ENCODE data around the gene INPP5F.

INPP5F gene

DNA sequence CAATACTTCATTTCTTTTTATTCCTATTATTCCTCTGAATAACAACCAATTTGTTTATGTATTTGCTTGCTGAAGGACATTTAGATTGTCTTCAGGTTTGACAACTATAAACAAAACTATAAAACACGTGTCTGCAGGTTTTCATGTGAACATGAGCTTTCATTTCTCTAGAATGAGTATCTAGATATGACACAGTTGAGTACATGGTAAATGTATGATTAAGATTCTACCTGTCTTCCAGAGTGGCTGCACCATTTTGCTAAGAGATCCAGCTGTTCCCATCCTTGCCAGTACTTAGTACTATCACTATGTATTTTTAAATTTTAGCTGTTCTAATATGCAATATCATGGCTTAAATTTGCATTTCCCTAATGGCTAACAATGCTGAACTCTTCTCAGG is 136.7 kb downstream of the INPP5F start:
- Histone ChIP-seq H3K18ac (ENCODE audit: low read length) (no peak overlapping the region), H4K91ac (ENCODE audit: low read depth, low read length, poor library complexity) (no peak overlapping the region)

DNA sequence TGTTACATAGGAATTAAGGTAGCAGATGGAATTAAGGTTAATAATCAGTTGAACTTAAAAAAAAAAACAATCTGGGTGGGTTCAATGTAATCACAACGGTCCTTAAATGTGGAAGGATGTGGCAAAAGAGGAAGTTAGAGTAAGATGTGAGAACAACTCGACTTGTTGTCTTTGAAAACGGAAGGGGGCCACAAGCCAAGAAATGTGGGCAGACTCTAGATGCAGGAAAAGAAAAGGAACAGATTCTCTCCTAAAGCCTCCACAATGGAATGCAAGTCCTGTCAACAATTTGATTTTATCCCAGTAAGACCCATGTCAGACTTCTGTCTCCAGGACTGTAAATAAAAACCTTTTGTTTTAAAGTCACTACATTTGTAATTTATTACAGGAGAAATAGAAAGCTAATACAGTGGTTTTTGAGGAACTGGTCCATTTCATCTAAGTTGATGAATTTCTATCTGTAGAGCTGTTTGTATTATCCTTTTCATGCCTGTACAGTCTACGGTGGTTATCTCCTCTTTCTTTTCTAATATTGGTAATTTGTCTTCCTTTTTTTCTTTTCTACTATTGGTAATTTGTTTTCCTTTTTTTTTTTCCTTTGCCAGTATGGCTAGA is 138.2 kb downstream of the INPP5F start:
- no peak overlapping the region for H2BK12ac ChIP-seq (ENCODE audit: low read length)

More for the DNA sequence above, 136.7 kb downstream of the INPP5F start:
- no peaks in the 10 kb centered on the region for H3K4me1 ChIP-seq (ENCODE audit: control insufficient read depth in 2 of 2, insufficient read depth in 1 of 2, low read depth in 1 of 2, low read length in 2 of 2)
- no peak overlapping the region for H3K14ac ChIP-seq (ENCODE audit: low read length)
- no peak overlapping the region for H3K4me3 ChIP-seq (ENCODE audit: low read length in 2 of 2)
- no CpG with 5 or more reads among the region's 1 CpG for WGBS, 2 donors (ENCODE audit: extremely low coverage in 2 of 2, insufficient read length in 2 of 2, insufficient replicate concordance in 1 of 2)
- no peak overlapping the region for H4K8ac ChIP-seq (ENCODE audit: low read depth, low read length)
- H2BK120ac ChIP-seq (ENCODE audit: low read depth, low read length) = no peak overlapping the region
- no peak overlapping the region for H3K23ac ChIP-seq (ENCODE audit: low read depth, low read length, poor library complexity)
- peaks cover 2 to 25% of the 10 kb centered on the region in 2 donors for H3K9me3 ChIP-seq (replicated peaks in 1 of 2; ENCODE audit: control insufficient read depth in 2 of 2, insufficient read depth in 1 of 2, low read depth in 1 of 2, low read length in 2 of 2)
- no peak overlapping the region for H2BK12ac ChIP-seq (ENCODE audit: low read length)
- H2BK5ac ChIP-seq (ENCODE audit: low read length) = no peak overlapping the region
- H3K4me2 ChIP-seq (ENCODE audit: insufficient read depth, low read length, poor library complexity, severe bottlenecking) = no peak overlapping the region
- H3K79me1 ChIP-seq (ENCODE audit: low read depth, low read length) = peaks cover 3% of the 10 kb centered on the region
- peaks cover 2 to 57% of the 10 kb centered on the region in 2 donors for H3K36me3 ChIP-seq (replicated peaks in 1 of 2; ENCODE audit: control insufficient read depth in 2 of 2, insufficient read depth in 2 of 2, low read length in 2 of 2)
- DNase-seq (ENCODE audit: low spot score) = no peak
- no peaks in the 10 kb centered on the region for H3K27me3 ChIP-seq (ENCODE audit: control insufficient read depth in 3 of 3, insufficient read depth in 3 of 3, low read depth in 1 of 3, low read length in 3 of 3)
- H3K27ac ChIP-seq (replicated peaks; ENCODE audit: low read length) = no peak overlapping the region
- H2AFZ ChIP-seq (ENCODE audit: low read length) = no peak overlapping the region
- H2BK15ac ChIP-seq (ENCODE audit: low read length) = no peak overlapping the region
- no peak overlapping the region for H3K4ac ChIP-seq (ENCODE audit: low read length)
- H2AK5ac ChIP-seq (ENCODE audit: low read depth, low read length) = no peak overlapping the region
- no peak overlapping the region for H3K9ac ChIP-seq (ENCODE audit: low read depth, low read length, poor library complexity)

DNA sequence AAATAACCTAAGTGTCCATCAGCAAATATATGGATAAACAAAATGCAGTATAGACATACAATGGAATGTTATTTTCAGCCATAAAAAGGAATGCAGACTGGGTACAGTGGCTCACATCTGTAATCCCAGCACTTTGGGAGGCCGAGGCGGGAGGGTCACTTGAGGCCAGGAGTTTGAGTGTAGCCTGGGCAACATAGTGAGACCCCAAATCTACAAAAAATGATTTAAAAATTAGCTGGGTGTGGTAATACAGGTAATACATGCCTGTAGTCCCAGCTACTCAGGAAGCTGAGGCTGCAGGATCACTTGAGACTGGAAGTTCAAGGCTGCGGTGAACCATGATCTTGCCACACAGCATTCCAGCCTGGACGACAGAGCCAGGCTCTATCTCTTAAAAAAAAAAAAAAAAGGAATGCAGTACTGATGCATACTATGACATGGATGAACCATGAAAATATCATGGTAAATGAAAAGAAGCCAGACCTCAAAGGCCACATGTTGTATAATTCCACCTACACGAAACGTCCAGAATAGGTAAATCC is 139.9 kb downstream of the INPP5F start:
- H3K36me3 ChIP-seq (replicated peaks in 1 of 2; ENCODE audit: control insufficient read depth in 2 of 2, insufficient read depth in 2 of 2, low read length in 2 of 2) = peaks cover 2 to 49% of the 10 kb centered on the region in 2 donors
- no peak overlapping the region for H3K4me3 ChIP-seq (ENCODE audit: low read length in 2 of 2)
- H3K4me1 ChIP-seq (ENCODE audit: control insufficient read depth in 2 of 2, insufficient read depth in 1 of 2, low read depth in 1 of 2, low read length in 2 of 2) = peaks cover 0 to 2% of the 10 kb centered on the region in 2 donors
- H3K9ac ChIP-seq (ENCODE audit: low read depth, low read length, poor library complexity) = no peak overlapping the region
- H2AFZ ChIP-seq (ENCODE audit: low read length) = no peak overlapping the region
- no peak overlapping the region for H3K4ac ChIP-seq (ENCODE audit: low read length)
- H3K18ac ChIP-seq (ENCODE audit: low read length) = no peak overlapping the region
- DNase-seq (ENCODE audit: low spot score) = no peak
- no peak overlapping the region for H3K4me2 ChIP-seq (ENCODE audit: insufficient read depth, low read length, poor library complexity, severe bottlenecking)
- no peak overlapping the region for H2BK120ac ChIP-seq (ENCODE audit: low read depth, low read length)
- H3K23ac ChIP-seq (ENCODE audit: low read depth, low read length, poor library complexity) = no peak overlapping the region
- H2BK15ac ChIP-seq (ENCODE audit: low read length) = no peak overlapping the region
- peaks cover 5% of the 10 kb centered on the region for H3K79me1 ChIP-seq (ENCODE audit: low read depth, low read length)
- WGBS, 2 donors (ENCODE audit: extremely low coverage in 2 of 2, insufficient read length in 2 of 2, insufficient replicate concordance in 1 of 2) = no CpG with 5 or more reads among the region's 6 CpGs
- no peak overlapping the region for H2BK5ac ChIP-seq (ENCODE audit: low read length)
- no peak overlapping the region for H4K8ac ChIP-seq (ENCODE audit: low read depth, low read length)
- H4K91ac ChIP-seq (ENCODE audit: low read depth, low read length, poor library complexity) = no peak overlapping the region
- peaks cover 2 to 25% of the 10 kb centered on the region in 2 donors for H3K9me3 ChIP-seq (replicated peaks in 1 of 2; ENCODE audit: control insufficient read depth in 2 of 2, insufficient read depth in 1 of 2, low read depth in 1 of 2, low read length in 2 of 2)
- no peak overlapping the region for H3K27ac ChIP-seq (replicated peaks; ENCODE audit: low read length)
- no peak overlapping the region for H2BK12ac ChIP-seq (ENCODE audit: low read length)
- H3K27me3 ChIP-seq (ENCODE audit: control insufficient read depth in 3 of 3, insufficient read depth in 3 of 3, low read depth in 1 of 3, low read length in 3 of 3) = no peaks in the 10 kb centered on the region
- H2AK5ac ChIP-seq (ENCODE audit: low read depth, low read length) = no peak overlapping the region
- no peak overlapping the region for H3K14ac ChIP-seq (ENCODE audit: low read length)

More for the DNA sequence above, 138.2 kb downstream of the INPP5F start:
- Histone ChIP-seq H2AFZ (ENCODE audit: low read length) (no peak overlapping the region), H3K9ac (ENCODE audit: low read depth, low read length, poor library complexity) (no peak overlapping the region), H3K18ac (ENCODE audit: low read length) (no peak overlapping the region), H3K23ac (ENCODE audit: low read depth, low read length, poor library complexity) (no peak overlapping the region), H3K4me1 (ENCODE audit: control insufficient read depth in 2 of 2, insufficient read depth in 1 of 2, low read depth in 1 of 2, low read length in 2 of 2) (no peaks in the 10 kb centered on the region), H3K36me3 (replicated peaks in 1 of 2; ENCODE audit: control insufficient read depth in 2 of 2, insufficient read depth in 2 of 2, low read length in 2 of 2) (peaks cover 2 to 51% of the 10 kb centered on the region in 2 donors), H4K8ac (ENCODE audit: low read depth, low read length) (no peak overlapping the region), H3K4ac (ENCODE audit: low read length) (no peak overlapping the region), H3K27me3 (ENCODE audit: control insufficient read depth in 3 of 3, insufficient read depth in 3 of 3, low read depth in 1 of 3, low read length in 3 of 3) (no peaks in the 10 kb centered on the region), H3K9me3 (replicated peaks in 1 of 2; ENCODE audit: control insufficient read depth in 2 of 2, insufficient read depth in 1 of 2, low read depth in 1 of 2, low read length in 2 of 2) (peaks cover 2 to 25% of the 10 kb centered on the region in 2 donors), H2AK5ac (ENCODE audit: low read depth, low read length) (no peak overlapping the region), H3K4me2 (ENCODE audit: insufficient read depth, low read length, poor library complexity, severe bottlenecking) (no peak overlapping the region), H2BK15ac (ENCODE audit: low read length) (no peak overlapping the region), H2BK5ac (ENCODE audit: low read length) (no peak overlapping the region), H2BK120ac (ENCODE audit: low read depth, low read length) (no peak overlapping the region), H3K14ac (ENCODE audit: low read length) (no peak overlapping the region), H3K79me1 (ENCODE audit: low read depth, low read length) (peaks cover 3% of the 10 kb centered on the region), H4K91ac (ENCODE audit: low read depth, low read length, poor library complexity) (no peak overlapping the region), H3K4me3 (ENCODE audit: low read length in 2 of 2) (no peak overlapping the region), H3K27ac (replicated peaks; ENCODE audit: low read length) (no peak overlapping the region)
- no CpG with 5 or more reads among the region's 4 CpGs for WGBS, 2 donors (ENCODE audit: extremely low coverage in 2 of 2, insufficient read length in 2 of 2, insufficient replicate concordance in 1 of 2)
- no peak for DNase-seq (ENCODE audit: low spot score)

DNA sequence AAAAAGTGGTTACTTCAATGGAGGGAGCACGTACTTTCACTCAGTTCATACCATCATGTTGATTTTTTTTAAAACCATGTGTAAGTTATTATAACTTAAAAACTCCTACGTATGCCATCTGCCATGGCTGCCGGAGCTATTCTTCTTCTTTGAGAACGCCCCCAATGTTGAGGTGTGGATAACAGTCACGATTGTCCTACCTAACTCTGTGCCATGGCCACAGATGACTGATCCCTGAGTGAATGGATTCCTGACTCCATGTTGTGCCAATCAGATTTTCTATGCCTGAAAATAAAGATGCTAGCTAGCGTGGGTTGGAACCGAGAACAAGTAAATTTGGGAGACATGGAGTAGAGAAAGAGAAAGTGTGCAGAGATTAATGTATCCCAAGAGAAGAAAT is 141.5 kb downstream of the INPP5F start:
- no peak overlapping the region for H2BK12ac ChIP-seq (ENCODE audit: low read length)
- H2BK5ac ChIP-seq (ENCODE audit: low read length) = no peak overlapping the region
- DNase-seq (ENCODE audit: low spot score) = no peak
- H3K4me2 ChIP-seq (ENCODE audit: insufficient read depth, low read length, poor library complexity, severe bottlenecking) = no peak overlapping the region
- peaks cover 2 to 25% of the 10 kb centered on the region in 2 donors for H3K9me3 ChIP-seq (replicated peaks in 1 of 2; ENCODE audit: control insufficient read depth in 2 of 2, insufficient read depth in 1 of 2, low read depth in 1 of 2, low read length in 2 of 2)
- no peak overlapping the region for H2AK5ac ChIP-seq (ENCODE audit: low read depth, low read length)
- no peak overlapping the region for H2BK15ac ChIP-seq (ENCODE audit: low read length)
- H3K36me3 ChIP-seq (replicated peaks in 1 of 2; ENCODE audit: control insufficient read depth in 2 of 2, insufficient read depth in 2 of 2, low read length in 2 of 2) = peaks cover 2 to 47% of the 10 kb centered on the region in 2 donors
- H3K4me3 ChIP-seq (ENCODE audit: low read length in 2 of 2) = no peak overlapping the region
- no peak overlapping the region for H3K23ac ChIP-seq (ENCODE audit: low read depth, low read length, poor library complexity)
- H3K14ac ChIP-seq (ENCODE audit: low read length) = no peak overlapping the region
- no peak overlapping the region for H3K4ac ChIP-seq (ENCODE audit: low read length)
- no CpG with 5 or more reads among the region's 7 CpGs for WGBS, 2 donors (ENCODE audit: extremely low coverage in 2 of 2, insufficient read length in 2 of 2, insufficient replicate concordance in 1 of 2)
- H3K27me3 ChIP-seq (ENCODE audit: control insufficient read depth in 3 of 3, insufficient read depth in 3 of 3, low read depth in 1 of 3, low read length in 3 of 3) = no peaks in the 10 kb centered on the region
- H3K4me1 ChIP-seq (ENCODE audit: control insufficient read depth in 2 of 2, insufficient read depth in 1 of 2, low read depth in 1 of 2, low read length in 2 of 2) = peaks cover 0 to 2% of the 10 kb centered on the region in 2 donors
- no peak overlapping the region for H4K91ac ChIP-seq (ENCODE audit: low read depth, low read length, poor library complexity)
- H3K9ac ChIP-seq (ENCODE audit: low read depth, low read length, poor library complexity) = no peak overlapping the region
- no peak overlapping the region for H2AFZ ChIP-seq (ENCODE audit: low read length)
- no peak overlapping the region for H3K27ac ChIP-seq (replicated peaks; ENCODE audit: low read length)
- H3K79me1 ChIP-seq (ENCODE audit: low read depth, low read length) = peaks cover 2% of the 10 kb centered on the region
- no peak overlapping the region for H2BK120ac ChIP-seq (ENCODE audit: low read depth, low read length)
- H4K8ac ChIP-seq (ENCODE audit: low read depth, low read length) = no peak overlapping the region
- no peak overlapping the region for H3K18ac ChIP-seq (ENCODE audit: low read length)
